DMS153 treated with DMSO at 0.1 percent for 48 hours (cell line): ENCODE results near the gene AASDH.
A peak's percentile ranks its signal among the peaks of the same experiment; 100 is the strongest.

Experiments
- DNase-seq: peaks from one replicate; lab custom pipeline; 2025; ENCODE audit not compliant: unreplicated experiment; lab: John Stamatoyannopoulos, UW

Gene AASDH

DNA sequence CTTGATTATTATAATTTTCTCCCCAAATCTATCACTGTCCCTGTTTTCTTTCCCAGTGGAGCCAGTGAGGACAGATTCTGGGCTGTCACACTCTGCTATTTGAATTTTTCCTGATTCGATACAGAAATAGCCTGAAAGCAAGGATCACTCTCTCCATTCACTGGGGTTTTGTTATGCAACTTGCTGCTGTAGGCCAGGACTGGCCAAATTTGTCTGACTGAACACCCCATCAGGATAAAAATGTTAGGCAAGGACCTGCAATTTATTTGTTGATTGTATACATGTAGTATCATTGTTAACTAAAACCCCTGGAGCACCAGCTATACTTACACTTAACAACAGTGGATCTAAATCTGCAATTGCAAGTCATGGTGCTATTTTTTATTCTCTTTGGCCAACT is 68.7 kb downstream of the AASDH start:
- DNase-seq = no peak

- DNase-seq = no peak
Measured at GRCh38 chr4:56317749-56318148, 69.5 kb downstream of the AASDH start.

DNA sequence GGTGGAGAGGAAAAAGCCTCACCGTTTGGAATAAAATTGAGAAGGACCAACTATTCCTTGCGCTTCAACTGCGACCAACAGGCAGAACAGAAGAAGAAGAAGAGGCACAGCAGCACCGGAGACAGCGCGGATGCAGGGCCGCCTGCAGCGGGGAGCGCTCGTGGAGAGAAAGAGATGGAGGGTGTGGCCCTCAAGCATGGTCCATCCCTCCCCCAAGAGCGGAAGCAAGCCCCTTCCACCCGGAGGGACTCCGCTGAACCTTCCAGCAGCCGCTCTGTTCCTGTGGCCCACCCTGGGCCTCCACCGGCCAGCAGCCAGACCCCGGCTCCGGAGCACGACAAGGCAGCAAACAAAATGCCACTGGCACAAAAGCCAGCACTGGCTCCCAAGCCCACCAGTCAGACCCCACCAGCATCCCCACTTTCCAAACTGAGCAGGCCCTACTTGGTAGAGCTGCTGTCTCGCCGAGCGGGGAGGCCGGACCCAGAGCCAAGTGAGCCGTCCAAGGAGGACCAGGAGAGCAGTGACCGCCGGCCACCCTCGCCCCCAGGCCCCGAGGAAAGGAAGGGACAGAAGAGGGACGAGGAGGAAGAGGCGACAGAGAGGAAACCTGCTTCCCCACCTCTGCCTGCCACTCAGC is 71.2 kb downstream of the AASDH start:
- DNase-seq = no peak

- no peak for DNase-seq
Measured at GRCh38 chr4:56315543-56315942, 71.7 kb downstream of the AASDH start.

DNA sequence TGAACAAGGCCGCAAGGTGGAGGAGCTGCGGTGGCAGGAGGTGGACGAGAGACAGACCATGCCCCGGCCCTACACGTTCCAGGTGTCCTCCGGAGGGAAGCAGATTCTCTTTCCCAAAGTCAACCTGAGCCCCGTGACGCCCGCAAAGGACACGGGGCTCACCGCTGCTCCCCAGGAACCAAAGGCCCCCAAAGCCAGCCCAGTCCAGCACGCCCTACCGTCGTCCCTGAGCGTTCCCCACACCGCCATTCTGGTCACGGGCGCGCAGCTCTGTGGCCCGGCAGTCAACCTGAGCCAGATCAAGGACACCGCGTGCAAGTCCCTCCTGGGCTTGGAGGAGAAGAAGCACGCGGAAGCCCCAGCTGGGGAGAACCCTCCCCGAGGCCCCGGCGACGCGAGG is 72.2 kb downstream of the AASDH start:
- no peak for DNase-seq

GRCh38 chr4:56314207-56314915 is 72.9 kb downstream of the AASDH start:
- DNase-seq = no peak

DNA sequence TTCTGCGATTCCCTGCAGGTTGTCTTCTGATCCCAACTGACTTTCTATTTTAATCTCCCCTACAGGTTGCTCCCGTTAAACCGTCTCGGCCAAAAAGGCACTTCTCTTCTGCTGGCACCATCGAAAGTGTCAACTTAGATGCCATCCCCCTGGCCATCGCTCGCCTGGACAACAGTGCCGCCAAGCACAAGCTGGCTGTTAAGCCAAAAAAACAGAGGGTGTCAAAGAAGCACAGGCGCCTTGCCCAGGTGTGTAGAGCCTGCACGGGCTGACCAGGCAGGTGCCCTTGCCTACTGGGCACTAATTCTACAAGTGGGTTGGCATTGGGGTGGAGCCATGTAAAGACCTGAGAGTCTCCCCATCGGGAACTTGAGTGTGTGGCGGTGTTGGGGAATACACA is 74.2 kb downstream of the AASDH start:
- DNase-seq = no peak

GRCh38 chr4:56311299-56311975 is 75.9 kb downstream of the AASDH start:
- no peak for DNase-seq

DNA sequence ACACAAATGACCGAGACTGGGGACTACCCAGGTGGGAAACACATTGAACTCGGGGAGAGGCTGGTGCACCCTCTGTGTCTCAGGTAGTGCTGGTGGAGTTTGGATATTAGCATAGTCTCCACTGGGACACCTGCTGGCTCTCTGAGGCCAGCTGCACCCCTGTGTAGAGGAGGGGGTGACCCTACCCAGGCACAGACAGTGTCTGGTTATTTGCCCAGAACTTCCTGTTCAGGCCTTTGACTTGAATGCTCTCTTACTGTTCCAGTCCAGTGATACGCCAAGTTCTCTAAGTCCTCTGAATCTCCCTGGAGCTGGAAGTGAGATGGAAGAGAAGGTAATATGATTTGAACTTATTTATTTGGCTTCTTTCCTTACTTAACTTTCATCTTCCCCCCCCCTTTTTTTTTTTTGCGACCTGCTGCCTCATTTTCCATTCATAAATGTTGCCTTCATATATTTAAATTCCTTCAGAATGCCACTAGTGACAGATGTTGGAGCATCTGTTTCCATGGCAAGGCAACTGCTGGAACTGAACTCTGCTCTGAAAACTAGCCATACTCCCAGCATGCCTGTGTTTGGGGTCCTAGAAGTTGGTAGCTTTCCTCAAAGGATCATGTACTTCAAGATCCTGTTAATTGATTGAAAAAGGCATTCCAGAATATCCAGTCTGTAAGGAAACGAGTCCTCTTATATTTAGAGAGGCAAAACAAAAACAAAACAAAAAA is 76.7 kb downstream of the AASDH start:
- DNase-seq = no peak

DNA sequence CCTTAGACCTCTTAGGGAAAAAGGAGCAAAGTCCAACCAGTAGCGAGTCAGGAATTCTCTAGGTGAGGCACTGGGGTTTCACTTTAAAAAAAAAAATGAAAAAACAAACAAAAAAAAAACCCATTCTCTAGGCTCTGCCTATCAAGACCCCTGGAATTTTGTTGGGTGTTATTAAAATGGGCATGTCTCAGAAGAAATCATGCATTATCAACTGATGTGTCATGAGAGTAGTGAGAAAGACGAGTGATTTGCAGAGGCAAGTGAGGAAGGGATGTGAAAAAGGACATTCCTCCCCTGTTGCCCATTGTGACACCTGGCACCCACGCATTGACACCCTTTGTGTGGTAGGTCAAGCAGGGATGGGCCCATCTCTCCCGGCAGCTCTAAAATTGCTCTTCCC is 78.9 kb downstream of the AASDH start:
- no peak for DNase-seq

DNA sequence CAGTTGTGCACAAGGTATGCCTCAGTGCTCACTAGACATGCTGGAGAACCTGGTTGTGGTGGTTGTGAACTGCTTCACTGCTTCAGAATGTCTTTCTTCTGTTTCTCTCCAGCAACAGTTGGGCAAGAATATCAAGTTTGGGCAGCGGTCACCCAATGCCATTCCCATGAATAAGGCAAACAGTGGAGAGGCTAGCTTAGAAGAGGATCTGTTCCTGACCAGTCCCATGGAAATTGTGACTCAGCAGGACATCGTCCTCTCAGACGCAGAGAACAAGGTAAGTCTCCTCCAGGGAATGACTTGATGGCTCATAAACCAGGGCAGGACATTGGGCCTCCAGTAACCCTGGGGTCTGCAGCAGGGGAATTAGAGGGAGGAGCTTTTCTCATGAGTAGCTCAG is 79.9 kb downstream of the AASDH start:
- DNase-seq = no peak

DNA sequence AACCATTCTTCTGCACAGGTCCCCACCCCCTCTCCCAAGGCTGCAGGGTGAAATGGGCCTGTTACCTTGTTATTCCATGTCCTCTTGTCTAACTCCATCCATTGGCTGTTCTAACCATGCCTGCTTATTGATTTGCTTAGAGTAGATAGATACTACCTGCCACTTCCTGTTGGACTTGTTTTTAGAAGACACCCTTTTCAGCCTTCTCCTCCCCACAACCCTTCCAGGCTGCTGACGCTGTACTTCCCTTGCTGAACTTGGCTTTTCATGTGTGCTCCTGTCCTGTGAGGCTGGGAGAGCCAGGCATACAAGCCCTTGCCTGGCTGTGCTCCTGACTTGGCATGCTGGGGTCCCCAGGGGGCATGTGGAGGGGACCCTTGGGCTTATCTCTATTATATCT is 81.9 kb downstream of the AASDH start:
- no peak for DNase-seq

DNA sequence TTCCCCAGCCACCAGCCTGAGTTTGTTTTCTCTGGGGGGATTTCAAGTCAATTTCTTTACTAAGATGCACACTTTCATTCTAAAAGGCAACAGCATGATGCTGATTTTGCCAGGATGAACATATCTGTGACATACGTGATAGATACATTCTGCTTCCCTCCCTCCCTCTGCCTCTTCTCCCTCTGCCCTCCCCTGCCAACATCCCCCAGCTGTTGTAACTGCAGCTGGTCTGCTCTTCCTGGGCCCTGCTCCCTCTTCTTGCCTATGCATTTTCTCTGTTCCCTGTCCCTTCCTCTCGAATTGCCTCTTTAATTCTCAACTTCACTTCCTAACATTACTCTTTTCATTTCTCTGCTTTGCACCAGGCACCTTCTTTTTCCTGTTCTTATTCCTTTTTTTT is 83.4 kb downstream of the AASDH start:
- no peak for DNase-seq

DNA sequence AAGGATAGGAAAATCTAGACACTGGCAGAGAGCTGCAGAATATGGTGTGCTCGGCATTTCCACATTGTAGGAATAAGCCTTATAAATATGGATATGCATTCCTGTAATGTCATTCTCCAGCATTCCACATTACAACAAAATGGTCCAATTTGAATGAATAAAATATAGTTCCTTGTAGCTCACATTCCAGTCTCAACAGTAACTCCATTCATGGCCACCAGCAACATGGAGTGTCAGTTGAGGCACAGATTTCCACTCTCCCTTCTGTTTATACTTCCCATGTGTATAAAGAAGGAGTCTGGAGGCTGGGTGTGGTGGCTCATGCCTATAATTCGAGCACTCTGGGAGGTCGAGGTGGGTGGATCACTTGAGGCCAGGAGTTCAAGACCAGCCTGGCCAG is 84.5 kb downstream of the AASDH start:
- DNase-seq = no peak

GRCh38 chr4:56301997-56302496 is 85.2 kb downstream of the AASDH start:
- DNase-seq = no peak

DNA sequence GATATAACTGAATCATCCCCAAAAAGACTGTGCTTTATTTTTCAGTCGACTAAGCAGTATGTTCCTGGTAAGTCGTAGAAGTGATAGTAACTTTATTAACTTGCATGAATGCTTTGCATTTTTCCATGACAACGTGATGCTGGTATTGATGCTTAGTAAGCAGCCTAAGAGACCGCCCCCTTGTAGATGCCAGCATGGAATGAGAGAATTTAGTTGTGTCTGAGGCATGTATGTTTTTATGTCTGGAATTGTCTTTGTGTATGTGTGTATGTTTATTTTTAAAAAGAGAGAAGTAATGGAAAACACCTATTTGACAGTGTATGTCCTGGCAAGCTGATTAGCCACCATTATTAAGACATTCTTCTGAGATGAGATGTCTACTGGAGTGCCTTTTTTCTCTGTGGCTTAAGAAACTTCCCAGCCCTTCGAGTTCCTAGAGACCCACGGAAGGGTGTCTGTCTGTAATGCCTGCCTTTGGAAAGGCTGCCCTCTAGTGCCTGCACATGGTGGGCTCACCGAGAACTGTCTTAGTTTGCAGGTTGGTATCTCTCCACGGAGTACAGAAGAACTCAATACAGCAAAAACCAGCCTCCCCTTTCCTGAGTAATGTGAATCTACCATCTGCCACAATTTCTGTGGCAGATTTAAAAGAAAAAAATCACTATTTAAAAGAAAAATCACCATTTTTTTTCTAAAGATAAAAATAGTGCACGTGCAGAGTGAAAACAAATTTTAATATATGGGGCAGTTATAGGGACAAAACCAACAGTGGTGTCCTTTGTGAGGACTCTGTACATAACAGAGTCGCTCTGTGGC is 85.9 kb downstream of the AASDH start:
- peak; percentile 44 for DNase-seq

DNA sequence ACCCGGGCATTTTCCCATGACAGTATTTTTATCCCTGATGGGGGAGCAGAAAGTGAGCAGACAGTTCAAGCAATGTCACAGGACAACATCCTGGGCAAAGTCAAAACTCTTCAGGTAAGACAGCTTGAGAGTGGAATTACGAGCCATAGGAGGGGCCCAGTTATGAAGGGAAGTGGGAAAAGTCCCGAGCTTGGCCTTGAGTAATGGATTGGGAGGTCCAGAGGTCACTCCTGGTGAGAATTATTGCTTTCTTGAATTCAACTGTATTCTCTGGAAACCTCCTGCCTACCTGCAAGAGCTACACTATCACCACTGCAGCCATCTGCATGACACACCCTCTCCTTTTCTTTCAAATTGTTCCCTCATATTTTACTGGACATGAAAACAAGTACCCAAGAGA is 89.1 kb downstream of the AASDH start:
- no peak for DNase-seq

DNA sequence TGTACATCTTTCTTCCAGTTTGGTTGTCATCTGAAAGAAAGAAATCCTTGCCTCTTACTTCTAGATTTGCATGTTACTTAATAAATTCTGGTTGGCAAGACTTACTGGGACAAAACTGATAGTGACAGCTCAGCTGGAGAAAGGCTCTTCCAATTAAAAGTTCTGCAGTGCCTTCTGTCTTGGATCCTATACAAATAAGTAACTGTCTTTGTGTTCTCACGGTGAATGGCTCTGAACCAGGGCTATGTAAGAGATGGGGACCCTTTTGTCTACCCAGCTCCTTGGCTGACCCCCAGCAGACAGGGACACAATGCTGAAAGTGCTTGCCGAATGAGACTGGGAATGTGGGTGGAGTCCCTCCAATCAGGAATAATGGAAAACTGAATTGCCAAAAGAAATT is 89.5 kb downstream of the AASDH start:
- no peak for DNase-seq

DNA sequence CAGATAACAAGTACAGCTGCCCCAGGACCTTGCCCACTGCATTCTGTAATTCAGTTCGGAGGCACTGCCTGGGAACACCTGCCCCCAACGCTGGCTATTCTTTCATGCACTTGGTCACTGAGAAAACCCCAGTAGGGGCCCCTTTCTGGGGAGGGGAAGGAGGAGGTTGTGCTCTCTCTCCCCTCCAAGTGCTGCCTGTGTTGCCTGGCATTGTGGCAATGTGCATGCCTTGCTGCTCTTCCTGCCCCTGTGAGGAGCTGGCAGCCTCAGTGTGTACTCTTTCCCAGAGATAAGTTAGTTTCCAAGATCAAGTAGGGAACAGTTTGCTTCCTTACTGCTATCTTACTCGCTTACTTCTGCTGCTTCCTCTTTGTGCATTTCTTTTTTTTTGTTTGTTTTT is 90.8 kb downstream of the AASDH start:
- no peak for DNase-seq

DNA sequence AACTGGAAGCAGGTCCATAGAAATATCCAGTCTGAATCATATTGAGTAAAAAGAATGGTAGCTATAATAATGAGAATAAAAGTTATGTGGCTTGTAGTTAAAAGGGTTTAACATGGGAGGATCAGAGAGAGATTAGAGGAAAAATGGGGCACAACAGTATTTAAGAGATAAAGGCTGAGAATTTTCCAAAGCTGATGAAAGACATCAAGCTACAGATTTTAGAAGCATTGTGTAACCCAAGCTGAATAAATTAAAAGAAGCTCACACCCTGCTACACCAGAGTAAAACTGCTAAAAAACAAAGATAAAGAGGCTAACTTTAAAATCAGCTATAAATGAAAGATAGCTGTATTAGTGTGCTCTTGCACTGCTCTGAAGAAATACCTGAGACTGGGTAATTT is 94.2 kb downstream of the AASDH start:
- DNase-seq = no peak

- no peak for DNase-seq
Measured at GRCh38 chr4:56289934-56290333, 97.4 kb downstream of the AASDH start.
